GM18519 (cell line): ENCODE measurements around the gene HES5.

Source experiments
- ATAC-seq: cut with Tn5 transposase; IDR thresholded peaks from one replicate; pipeline ENCODE4 v1.9.1; 2021; ENCODE audit warnings: mild to moderate bottlenecking, moderate library complexity; ENCODE audit not compliant: unreplicated experiment, low FRiP score

Gene HES5

GRCh38 chr1:2486558-2486957 lies 43.5 kb downstream of the HES5 start:
- ATAC-seq = no peak

- no peak for ATAC-seq
These were observed 44.0 kb downstream of the HES5 start for GRCh38 chr1:2486041-2486440.

GRCh38 chr1:2483970-2484369 lies 46.1 kb downstream of the HES5 start:
- no peak for ATAC-seq

DNA sequence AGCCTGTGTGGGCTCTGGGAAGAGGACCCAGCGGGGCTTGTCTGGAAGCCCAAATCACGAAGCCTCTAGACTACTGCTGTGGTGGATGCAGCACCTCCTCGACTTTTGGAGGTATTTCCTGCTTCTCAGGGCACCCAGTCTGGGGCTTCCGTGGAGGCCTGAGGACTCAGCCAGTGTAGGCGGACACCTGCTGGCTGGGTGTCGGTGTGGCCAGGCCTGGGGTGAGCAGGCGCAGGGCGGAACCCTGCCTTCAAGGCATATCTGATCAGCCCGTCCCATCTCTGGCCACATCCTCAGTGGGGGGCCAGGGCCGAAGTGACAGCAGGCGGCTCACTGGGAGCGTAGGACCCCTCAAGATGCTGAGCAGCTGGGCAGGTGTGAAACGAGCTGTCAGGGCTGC lies 47.0 kb downstream of the HES5 start:
- no peak for ATAC-seq

GRCh38 chr1:2482588-2482987 lies 47.5 kb downstream of the HES5 start:
- ATAC-seq = no peak

- no peak for ATAC-seq
These were observed 48.2 kb downstream of the HES5 start for GRCh38 chr1:2481885-2482284.

GRCh38 chr1:2480986-2481364 lies 49.1 kb downstream of the HES5 start:
- no peak for ATAC-seq

DNA sequence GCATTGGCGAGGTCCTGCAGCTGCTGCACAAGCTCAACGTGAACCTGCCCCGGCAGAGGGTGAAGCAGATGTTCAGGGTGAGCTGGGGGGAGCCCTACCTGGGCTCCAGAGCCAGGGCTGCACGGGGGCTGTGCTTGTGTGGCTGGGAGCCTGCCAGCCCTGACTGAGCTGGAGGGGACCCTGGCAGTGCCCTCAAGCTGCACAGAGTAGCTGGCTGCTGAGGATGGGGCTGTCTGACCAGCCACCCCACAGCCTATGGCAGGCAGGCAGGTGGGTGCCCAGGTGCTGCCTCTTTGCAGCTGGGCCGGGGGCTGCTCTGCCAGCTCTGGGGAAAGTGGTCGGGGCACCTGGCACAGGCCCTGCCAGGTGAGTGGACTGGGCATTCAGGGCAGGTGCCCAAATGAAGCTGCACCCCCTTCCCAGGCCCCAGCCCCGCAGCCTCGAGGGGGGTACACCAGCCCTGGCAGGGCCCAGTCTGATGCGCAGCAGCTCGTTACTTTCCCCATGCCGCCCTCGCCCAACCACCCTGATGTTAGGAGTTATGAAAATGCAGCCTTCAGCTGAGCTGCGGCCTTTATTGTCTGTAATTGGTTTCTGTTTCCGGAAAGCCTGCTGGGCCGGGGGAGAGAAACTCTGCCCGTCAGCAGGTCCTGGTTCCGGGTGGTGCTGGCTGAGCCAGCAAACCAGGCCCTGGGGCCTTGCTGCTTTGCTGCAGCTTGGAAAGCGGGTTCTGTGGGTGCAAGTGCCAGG lies 49.7 kb downstream of the HES5 start:
- ATAC-seq = no peak

DNA sequence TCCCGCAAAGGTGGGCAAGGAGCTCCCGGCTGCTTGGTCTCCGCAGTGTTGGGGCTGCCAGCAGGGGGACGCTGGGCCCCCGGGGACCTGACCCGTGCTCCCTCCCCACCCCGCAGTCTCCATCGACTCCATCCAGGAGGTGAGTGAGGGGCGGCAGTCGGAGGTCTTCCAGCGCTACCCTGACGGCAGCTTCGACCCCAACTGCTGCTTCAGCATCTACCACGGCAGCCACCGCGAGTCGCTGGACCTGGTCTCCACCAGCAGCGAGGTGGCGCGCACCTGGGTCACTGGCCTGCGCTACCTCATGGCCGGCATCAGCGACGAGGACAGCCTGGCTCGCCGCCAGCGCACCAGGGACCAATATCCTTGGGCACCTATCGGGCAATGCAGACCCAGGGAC lies 50.4 kb downstream of the HES5 start:
- no peak for ATAC-seq

DNA sequence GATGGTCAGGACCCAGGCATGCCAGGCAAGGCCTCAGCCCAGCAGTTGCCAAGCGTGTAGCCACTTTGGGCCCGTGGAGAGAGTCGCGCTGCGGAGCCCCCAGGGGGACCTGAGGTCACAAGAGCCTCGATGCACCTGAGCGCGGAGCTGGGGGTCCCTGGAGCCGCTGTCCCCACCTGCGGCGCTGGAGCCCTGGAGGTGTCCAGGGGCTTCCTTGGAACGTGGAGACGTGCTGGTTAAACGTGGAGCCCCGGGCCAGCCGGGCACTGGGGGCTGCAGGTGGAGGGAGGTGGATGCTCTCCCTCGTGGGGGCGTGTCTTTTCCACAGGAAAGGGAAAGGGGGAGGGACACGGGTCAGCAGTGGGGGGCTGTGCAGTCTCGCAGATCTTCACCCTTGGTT lies 50.9 kb downstream of the HES5 start:
- ATAC-seq = no peak
